Activated effector memory CD4-positive, alpha-beta T cell treated with anti-CD3 and anti-CD28 coated beads, Interleukin-2, amount 50 U/mL, for 16 hours (primary cell): Measurements from ENCODE around the gene S100A16.
A peak's percentile ranks its signal among the peaks of the same experiment; 100 is the strongest.

Experiments used
- DNase-seq: peaks from one replicate; pipeline ENCODE4 v3.0.0-alpha.2; 2020

S100A16 gene, protein sequence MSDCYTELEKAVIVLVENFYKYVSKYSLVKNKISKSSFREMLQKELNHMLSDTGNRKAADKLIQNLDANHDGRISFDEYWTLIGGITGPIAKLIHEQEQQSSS

DNA sequence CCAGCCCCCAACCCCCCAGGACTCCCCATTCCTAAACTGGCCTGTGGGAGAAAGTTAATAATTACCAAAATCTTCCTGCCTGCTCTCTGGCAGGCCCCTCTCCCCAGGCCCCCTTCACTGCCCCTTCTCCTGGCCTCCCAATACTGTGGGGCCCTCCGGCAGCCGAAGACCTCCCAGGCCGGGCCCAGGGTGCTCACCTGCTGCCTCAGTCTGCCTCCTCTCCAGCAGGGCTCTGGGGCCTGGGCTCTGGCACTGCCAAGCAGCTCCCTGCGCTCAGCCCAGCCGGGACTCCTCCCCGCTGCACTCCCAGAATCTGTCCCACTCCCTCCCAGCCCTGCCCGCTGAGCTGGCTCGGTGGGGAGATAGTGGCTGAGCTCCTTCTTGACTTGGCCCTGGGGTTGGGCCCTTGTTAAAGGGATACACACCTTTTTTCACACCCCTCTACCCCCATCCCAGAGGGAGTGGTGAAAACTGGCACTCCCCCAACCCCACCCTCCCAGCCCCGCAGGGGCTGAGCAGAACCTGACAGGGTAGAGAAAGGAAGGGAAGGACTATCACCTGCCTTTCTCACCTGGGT is at the start of gene S100A16:
Gene S100A16, minus strand, starts transcription at position 383 of the 577 bp plus-strand sequence. CDS start 4,986 bp downstream, outside the sequence.
- DNase-seq = no peak

GRCh38 chr1:153662269-153662668 is 49.3 kb upstream of the S100A16 start:
- DNase-seq = peak; percentile 14

GRCh38 chr1:153661111-153661708 is 48.3 kb upstream of the S100A16 start:
- DNase-seq = peak; percentile 42

- peak; percentile 54 for DNase-seq
Observed at GRCh38 chr1:153659656-153660055, 46.7 kb upstream of the S100A16 start.

DNA sequence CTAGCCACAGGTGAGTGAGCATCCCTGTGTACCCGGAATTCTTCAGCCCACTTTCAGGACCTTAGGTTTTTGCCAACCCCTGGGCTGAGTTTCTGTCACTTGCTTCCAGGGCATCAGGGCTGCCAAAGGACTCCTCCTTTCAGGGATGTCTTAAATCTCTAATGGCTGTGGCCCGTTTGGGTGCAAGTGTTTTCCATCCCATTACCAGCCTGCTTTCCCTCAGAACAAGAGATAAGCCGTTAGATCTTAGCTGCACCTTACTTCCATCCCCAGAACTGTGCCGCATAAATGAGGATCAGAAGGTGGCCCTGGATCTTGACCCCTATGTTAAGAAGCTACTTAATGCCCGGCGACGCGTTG is 46.2 kb upstream of the S100A16 start:
- no peak for DNase-seq

- DNase-seq = peak; percentile 97
Observed at GRCh38 chr1:153658400-153659174, 45.6 kb upstream of the S100A16 start, which contains the start of gene SNAPIN. Gene SNAPIN (plus strand): TSS chr1:153658703. CDS start chr1:153658744, 41 bp downstream.

- peak; percentile 12 for DNase-seq
Observed at GRCh38 chr1:153655333-153655732, 42.4 kb upstream of the S100A16 start.

DNA sequence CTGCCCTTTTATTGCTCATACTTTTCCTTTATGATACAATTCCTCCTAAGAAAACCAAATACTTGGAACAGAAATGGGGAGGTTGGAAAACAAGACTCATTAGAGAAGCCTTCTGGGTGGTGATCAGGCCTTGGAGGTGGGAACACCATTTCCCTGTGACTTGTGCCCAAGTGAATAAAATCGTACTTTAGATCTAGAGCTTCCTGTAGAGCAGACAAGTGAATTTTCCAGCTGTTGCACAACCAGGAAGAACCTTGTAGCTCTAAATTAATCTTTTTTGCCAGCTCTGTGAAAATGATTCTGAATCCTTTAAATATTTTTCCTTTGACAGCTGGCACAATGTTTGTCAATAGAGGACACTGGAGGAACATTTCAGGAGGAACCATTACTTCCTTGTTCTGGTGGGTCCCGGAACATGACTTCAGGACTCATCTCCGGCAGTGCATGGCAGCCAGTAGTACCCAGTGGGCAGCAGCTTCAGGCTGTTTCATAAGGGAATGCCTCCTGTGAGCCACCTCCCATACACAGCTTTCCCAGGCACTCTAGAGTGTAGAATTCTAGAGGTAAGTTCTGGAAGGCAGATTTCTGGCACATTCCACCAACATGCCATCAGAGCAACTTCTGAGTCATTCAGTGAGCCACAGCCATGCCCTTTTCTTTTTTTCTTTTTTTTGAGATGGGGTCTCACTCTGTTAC is 40.0 kb upstream of the S100A16 start:
- peak; percentile 41 for DNase-seq

- peak; percentile 41 for DNase-seq
Observed at GRCh38 chr1:153651771-153652170, 38.8 kb upstream of the S100A16 start.

DNA sequence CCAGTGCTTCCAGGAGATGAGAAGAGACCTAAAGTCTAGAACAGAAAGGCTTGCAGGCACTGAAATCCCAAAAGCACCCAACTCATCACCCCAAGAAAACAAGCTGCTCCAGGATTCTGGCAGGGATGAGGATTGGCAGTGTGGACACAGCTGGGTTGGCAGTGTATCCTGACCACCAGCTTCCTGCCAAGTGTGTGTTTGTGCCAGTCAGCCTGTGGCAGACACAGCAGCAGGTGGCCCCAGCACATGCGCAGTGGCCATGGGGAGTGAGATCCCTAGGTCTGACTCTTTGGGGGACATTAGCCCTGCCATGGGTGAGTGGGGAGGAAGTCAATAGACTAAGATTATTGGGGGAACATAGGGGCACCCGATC is 36.9 kb upstream of the S100A16 start:
- DNase-seq = peak; percentile 58

DNA sequence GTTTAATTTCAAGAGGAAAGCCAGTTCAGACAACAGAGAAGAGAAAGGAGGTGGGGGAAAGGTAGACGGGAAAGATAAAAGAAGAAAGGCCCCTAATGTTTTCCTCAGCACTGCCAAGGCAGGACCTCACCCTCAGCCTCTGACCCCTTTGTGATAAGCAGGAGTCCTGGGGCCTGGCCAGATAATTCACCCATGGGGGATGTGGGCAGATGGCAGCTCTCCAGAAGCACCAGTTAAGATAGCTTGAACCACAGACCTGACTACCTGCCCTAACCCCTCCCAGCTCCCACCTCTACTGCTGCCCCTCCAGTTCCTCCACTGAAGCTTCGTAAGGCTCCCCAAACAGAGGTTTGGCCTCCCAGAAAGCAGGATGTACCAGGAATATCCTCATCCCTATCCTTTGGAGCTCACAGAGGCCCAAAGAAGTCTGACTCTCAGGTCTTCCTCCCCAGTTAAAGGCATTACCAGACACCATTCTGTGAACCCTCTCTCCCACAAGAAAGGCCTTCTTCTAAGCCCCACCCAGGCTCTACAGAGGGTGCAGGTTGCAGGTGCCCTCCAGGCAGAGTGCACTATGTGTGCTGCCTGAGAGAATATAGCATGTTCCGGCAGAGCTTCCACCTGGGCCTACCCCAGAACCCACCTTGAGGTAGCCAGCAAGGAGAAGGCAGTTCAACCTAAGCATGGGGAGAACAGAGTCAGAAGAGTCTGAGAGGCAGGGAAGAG is 36.4 kb upstream of the S100A16 start:
- peak; percentile 63 for DNase-seq

DNA sequence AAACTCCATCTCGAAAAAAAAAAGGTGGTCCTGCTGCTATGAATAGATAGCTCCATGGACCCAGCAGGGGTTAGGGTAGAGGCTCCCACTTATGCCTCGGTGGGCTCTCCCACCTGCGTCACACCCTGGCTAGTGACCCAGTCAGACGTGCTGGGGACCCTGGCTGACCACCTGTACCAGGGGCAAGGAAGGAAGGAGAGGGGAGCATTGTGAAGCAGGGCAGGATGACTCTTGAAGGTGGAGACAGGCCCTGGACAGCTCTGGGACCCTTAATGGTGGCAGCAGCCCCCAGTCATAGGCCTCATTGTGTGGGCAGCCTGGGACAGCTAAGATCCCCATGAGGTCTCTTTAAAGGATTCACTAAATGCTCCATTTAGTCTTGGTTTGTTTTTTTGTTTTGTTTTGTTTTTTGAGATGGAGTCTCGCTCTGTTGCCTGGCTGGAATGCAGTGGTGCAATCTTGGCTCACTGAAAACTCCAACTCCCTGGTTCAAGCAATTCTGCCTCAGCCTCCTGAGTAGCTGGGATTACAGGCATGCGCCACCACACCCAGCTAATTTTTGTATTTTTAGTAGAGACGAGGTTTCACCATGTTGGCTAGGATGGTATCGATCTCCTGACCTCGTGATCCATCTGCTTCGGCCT is 35.2 kb upstream of the S100A16 start:
- peak; percentile 33 for DNase-seq

DNA sequence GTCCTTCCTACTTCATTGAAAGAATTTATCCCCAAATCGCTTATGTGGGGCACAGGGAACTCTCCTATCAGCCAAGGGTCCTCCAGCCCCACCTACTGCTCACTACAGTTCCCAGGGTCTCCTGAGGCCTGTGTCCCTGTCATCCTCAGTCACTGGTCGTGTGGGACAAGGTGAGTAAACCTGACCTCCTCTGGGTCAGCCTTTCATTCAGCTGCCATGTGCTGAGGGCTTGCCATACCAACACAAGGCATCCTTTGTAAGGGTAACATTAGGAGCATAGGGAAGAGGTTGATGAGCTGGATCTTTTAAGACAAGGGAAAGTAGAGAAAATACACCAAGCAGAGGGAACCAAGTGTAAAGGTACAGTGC is 34.4 kb upstream of the S100A16 start:
- peak; percentile 36 for DNase-seq

GRCh38 chr1:153646672-153647345 is 33.9 kb upstream of the S100A16 start:
- peak; percentile 25 for DNase-seq

GRCh38 chr1:153643816-153644215 is 30.9 kb upstream of the S100A16 start:
- DNase-seq = no peak

- DNase-seq = peak; percentile 61
Observed at GRCh38 chr1:153643100-153643499, 30.2 kb upstream of the S100A16 start.

DNA sequence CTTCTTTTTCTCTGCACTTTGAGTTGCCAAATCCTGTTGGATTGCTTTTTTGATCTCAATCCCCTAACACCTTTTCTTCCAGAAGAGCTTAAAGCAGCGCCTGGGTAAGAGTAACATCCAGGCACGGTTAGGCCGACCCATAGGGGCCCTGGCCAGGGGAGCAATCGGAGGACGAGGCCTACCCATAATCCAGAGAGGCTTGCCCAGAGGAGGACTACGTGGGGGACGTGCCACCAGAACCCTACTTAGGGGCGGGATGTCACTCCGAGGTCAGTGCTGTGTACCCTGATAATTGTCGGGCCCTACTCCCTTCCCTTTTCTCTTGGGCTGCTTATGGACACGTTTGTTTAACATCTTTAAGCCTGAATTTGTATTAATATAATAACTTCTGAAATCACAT is 29.2 kb upstream of the S100A16 start:
- DNase-seq = peak; percentile 30

DNA sequence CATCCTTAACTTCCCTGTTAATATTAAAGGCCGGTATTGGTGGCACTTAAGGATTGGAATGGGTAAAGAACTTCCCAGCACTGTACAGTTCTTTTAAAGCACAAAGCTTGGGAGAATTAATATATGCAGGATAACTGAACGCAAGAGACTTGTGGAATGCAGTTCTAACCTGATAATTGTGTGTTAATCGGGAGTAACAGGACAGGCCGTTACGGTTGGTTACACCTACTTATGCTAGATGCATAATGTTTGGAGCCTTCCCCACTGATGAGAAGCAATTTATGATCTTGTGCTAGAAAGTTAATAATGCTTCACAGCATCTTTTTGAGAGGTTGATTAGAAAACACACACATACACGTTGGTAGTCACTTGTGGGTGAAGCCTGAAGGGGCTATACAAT is 27.9 kb upstream of the S100A16 start:
- no peak for DNase-seq

DNA sequence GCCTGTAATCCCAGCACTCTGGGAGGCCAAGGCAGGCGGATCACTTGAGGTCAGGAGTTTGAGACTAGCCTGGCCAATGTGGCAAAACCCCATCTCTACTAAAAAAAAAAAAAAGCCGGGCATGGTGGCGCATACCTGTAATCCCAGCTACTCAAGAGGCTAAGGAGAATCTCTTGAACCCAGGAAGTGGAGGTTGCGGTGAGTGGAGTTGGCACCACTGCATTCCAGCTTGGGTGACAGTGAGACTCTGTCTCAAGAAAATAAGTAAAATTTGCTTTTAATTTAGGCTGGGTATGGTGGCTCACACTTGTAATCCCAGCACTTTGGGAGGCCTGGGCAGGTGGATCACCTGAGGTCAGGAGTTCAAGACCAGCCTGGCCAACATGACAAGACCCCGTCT is 27.3 kb upstream of the S100A16 start:
- DNase-seq = peak; percentile 8

DNA sequence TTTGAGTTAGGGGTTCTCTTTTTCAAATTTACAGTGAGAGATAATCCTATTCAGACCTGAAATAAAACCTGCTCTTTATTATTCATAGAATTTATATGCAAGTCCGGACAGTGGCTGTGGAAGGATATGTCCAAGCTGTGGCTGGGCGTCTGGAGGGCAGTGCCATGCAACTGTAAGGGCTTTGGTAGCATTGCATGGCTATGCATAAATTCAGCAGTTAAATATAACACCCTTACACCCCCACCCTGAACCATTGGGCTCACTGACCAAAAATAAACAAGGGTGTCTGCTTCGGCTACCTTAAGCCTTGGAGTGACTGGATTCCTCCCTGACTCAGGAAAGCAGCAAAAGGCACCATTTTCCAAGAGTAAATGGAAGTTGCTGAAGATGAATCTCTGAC is 26.3 kb upstream of the S100A16 start:
- peak; percentile 10 for DNase-seq

GRCh38 chr1:153638261-153638660 is 25.3 kb upstream of the S100A16 start:
- peak; percentile 16 for DNase-seq

- no peak for DNase-seq
Observed at GRCh38 chr1:153636312-153636711, 23.4 kb upstream of the S100A16 start.
